Superior temporal gyrus (tissue), 1 donor: ENCODE results near the gene PLEKHG5.

Experiments used
- DNase-seq: peaks from one replicate; pipeline ENCODE4 v3.0.0-alpha.2; 2016; ENCODE audit errors: extremely low spot score

Gene PLEKHG5

DNA sequence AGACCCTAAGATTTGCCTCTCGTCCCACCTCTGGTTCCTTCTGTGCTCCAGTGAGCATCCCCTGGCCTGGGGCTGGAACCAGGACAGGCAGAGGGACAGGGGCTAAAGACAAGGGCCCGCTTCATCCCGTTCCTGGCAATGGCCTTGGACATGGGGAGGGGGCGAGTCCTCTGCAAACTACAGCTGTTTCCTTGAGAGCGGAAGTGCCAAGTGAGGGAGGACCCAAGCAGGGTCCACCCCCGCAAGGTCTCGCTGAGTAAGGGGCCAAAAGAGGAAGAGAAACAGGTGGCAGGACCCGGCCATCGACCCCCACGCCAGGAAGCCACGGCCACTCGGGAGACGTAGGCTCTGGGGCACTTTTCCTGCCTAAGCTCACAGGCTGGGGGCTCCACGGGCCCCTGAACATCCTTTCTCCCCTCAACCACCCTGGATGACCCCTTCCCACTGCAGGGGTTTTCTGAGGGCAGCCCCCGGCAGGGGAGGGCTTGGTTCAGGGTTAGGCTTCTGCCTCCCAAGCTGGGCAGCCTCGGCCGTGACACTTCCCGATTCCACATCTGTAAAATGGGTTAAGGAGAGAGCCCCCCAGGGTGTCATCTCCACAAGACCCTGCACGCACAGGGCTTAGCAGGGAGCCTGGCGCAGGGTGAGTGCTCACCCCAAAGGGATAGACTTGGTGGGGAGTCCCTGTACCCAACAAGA is 17.9 kb upstream of the PLEKHG5 start:
- DNase-seq = no peak

DNA sequence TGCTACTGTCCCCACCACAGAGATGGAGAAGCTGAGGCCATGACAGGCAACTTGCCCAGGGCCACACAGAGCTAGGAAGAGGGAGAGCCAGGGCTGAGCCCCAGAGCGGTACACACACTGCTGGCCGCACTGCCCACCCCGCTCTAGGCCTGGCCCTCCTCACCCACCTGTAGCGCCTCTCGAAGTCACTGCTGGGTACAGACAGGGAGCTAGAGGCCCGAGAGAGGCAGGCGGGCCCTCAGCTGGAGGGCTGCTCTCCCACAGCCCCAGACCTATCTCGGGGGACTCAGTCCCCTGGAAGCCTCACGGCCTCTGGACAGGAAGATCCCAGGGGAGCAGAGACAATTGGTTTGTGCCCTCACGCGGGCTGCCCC is 17.3 kb upstream of the PLEKHG5 start:
- DNase-seq = no peak

DNA sequence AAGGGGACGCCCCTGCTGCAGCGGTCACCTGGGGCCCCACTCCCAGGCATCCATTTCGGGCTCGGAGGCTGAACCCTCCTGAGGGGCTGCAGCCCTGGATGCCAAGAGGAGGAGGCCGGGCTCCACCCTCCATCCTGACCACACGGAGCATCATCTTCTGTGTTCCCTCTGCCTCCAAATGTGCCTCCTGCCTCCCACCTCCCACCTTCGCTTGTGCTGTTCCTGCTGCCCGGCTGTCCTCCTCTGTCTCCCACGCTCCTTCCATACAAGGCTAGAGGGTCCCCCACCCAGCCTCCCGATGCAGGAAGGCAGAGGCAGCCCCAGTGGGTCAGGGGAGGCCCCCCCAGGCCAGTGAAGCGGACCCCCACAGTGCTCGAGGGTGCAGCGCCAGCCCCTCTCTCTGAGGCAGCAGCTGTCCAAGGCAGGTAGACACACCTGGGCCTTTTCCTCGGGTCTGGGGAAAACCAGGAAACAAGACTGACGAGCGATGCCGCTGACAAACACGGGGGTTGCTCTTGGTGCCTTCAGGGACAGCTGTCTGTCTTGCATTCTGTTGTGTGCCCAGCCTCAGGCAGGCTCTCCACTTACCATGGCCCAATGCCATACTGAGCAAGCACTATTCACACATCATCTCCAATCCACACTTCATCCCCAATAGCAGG is 16.8 kb upstream of the PLEKHG5 start:
- DNase-seq = no peak

DNA sequence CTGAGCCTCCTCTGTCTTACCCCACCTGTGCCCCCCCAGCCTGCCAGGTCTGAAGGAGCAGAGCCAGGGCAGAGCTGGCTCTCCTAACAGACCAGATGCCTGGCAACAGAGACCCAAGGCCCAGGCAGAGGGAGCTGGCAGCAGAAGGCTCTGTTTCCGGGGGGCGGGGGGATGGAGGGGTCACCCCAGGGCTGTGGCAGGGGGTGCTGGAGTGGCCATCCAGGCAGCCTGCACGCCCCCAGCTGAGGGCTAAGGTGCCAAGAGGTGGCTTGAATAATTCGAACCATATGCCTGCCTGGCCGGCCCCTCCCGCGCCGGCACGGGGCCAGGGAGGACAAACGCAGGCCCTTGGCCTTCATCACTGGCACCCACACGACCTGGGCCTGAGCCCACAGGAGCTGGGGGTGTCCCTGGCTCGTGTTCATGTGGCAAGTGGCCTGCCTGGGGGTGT is 16.0 kb upstream of the PLEKHG5 start:
- DNase-seq = no peak

DNA sequence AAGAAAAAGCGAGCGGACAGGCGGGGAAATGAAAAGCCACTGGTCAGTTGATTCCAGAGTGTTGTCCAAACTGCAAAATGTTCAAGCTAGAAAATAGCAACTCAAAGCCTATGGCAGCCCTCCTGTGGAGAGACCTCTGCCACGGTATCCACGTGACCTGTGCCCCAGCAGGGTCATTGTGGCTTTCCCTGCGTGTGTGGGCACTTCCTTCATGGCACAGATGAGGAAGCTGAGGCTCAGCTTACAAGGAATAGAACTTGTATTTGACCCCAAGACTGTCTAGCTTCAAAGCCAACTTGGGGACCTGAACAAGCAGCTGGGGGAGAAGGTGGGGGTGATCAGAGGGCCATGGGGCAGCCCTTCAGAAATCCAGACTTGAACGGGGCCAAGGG is 15.6 kb upstream of the PLEKHG5 start:
- DNase-seq = no peak

DNA sequence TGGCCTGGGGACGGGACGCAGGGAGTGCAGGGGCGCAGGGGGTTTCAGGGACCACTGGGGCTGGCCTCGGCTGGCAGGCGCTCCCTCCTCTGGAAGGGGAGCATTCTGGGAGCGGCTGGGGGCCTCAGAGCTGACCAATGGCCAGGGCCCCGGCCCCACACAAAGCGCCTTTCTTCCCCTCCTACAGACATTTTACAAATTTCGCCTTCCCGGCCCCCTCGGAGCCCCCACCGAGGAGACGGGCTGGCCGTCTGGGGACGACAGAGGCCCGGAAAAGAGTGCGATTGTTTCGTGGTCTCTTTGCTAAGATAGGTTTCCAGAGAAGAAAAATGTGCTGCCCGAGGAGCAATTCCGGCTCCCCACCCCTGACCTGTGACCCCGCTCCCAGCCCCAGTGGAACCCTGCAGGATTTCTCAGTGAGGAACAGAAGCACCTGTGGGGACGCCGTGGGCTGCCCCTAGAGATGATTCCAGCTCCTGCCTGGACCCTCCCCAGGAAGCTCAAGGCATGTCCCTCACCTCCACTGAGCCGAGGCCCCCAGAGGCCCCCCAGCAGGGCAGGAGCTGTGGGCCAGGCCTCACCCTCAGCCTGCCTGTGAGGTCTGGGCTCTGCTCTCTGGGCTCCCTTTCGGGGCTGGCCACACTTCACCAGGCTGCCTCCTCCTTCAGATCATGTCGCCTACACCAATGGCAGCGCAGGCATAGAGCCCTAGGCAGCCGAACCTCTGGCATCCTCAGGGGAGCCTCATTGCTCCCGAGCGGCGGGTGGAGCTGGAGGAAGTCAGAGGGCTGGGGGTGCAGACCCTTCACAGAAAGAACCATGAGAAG is 15.0 kb upstream of the PLEKHG5 start:
- no peak for DNase-seq

DNA sequence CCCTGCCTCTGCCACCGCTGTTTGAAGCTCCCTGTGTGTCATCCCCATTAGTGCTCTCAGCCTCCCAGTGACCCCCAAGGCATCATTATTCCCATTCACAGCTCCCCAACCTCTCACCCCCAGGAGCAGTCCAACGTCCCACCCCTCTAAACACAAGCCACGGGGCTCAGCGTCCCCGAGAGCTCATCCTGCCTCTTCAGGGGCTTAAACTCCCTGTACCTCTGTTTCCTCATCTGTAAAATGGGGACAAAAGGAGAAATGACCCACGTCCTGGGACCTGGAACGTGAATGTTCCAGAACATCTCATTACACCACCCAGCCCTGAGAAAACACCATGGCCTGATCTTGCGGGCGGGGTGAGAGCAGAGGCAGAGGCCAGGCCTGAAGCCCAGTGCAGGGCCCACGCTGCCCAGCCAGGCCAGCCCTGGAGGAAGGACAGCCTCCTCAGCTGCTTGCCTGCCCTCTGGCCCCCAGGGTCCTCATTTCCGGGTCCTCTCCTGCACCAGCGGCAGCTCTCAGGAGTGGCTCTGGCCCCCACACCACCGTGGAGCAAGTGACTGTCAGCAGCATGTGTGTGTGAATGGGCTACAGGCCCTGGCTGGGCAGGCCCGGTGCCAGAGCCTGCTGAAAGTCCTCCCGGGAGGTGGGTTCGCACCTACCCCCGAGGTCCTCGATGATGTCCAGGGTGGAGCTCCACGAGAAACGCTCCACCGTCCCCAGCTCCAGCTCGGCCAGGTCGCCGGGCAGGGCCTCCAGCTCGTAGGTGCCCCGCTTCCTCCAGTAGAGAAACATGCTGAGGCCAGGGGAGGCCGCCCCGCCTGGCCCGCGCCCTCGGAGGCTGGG is 14.1 kb upstream of the PLEKHG5 start:
- no peak for DNase-seq

DNA sequence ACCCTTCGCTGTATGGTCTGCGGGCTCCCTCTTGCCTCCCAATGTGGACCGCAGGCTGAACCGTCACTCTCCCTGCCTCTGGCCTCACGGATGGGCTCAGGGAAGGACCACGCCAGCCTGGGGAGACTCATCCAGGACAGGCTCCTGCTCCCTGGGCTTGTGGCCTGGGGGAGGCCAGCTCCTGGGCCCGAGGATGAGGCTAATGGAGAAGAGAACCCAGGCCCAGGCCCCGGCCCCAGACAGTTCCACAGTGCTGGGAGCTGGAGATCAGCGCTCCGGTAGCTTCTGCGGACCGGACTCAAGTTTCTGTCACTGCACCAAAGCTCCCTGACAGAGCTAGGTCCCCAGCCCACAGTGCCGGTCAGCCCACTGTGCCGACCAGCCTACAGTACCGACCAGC is 13.4 kb upstream of the PLEKHG5 start:
- no peak for DNase-seq

DNA sequence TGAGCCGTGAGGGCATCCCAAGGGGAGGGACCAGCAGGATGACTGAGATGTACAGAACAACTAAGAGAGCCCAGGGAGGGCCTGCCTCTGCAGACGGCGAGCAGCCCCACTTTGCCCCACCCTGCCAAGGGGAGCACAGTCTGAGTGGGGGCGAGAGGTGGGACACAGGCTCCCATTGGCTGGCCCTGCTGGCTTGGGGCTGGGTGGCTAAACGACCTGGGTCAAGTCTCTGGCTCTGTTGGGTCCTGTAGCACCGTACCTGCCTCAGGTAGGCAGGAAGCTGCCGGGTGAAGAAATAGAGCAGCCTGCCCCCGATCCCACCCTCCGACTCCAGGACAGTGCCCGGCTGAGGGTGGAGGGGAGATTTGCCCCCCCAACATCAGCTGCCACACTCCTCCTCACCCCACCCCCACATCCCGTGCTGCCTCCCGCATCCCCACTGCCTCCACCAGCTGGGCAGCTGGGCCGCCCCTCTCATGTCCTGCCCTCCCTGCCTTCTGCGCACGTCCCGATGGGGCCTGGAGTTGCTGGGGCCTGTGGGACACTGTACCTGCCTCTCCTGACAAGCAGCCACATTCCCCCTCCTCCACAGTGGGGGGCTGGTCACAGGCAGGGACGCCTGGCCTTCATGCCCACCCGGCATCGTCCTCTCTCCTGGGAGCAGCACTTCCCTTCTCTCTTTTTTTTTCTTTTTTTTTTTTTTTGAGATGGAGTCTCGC is 12.6 kb upstream of the PLEKHG5 start:
- no peak for DNase-seq

DNA sequence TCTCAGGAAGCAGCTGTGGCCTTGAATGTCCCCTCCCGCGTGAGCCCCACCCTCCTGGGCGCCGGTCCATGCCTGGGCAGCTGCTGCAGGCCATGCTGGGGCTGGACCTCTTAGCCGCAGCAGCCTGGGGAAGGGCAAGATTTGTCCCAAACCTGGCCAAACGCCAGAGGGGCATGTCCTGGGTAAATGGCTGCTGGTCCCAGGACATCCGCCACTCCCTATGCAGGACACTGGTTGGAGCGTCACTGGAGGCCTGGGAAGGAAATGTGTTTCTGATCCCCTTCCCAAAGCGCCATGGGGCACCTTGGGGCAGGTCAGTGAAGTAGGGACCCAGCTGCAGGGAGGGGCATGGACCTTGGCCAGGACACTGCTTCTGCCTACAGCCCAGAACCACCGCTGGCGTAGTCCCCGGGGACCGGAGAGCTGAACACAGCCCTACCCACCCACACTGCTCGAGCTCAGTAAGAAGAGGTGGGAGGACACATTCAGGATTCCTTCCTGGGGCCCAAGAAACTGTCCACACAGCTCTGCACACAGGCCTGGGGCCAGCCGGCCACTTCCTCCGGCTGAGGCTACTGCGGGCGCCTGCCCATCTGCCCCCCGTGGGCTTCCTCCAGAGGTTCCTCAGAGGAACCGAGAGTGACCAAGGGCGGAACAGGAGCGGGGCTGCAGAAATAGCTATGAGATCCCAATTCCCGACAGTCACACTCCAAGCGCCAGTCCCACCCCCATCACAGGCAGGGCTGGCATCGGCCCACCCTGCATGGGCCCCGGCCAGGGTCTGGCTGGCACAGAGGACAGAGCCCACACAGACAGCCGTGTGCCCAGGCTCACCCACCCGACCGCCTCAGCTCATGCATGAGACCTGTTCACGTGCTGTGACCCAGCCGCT is 10.8 kb upstream of the PLEKHG5 start:
- no peak for DNase-seq

DNA sequence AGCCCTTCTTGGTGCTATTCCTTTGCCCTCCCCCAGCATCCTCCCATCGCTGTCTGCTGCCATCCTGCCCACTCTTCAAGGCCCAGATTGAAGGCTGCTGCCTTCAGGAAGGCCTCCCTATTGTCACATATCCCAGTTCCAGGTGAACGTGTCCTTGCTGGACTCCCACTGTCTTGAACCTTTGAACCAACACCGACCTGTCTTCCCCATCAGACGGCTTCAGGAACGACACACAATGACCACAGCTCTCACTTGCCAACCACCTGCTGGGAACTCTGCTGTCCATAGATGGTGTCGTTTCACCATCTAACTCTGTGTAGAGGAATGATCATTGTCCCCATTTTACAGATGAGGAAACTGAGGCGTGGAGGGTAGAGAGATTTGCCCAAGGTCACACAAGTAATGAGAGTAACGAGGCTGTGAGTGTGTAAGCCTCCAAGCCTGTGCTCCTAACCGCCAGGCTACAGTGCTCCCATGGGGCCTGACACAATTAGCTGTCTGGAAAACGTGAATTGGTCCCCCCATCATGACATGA is 9.9 kb upstream of the PLEKHG5 start:
- no peak for DNase-seq

DNA sequence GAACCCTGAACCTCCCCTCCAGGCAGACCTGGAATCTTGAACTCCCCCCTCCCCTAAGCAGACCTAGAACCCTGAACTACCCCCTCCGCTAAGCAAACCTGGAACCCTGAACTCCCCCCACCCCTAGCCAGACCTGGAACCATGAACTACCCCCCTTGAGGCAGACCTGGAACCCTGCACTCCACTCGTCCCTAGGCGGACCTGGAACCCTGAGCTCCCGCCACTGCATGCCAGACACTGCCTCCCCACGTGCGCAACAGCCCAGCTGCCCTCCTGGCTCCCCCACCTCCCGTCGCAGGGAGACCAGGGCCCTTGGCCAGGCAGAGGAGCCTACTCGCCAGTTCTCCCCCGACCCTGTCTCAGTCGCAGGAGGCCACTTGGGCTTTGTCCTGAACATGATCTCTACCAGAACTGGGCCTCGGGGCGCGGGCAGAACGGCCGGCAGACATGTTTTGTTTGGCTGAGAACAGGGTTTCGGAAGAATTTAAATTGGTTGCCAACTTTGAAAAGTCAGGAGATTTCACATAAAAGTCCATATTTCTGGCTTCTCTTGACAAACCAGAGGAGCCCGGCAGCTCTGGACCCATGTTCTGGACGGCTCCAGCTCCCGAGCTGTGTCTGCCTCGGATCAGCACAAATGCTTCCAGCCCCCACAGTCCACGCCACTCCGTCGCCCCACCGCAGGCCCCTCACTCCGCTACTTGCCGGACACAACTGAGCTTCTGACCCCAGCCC is 9.2 kb upstream of the PLEKHG5 start:
- no peak for DNase-seq

DNA sequence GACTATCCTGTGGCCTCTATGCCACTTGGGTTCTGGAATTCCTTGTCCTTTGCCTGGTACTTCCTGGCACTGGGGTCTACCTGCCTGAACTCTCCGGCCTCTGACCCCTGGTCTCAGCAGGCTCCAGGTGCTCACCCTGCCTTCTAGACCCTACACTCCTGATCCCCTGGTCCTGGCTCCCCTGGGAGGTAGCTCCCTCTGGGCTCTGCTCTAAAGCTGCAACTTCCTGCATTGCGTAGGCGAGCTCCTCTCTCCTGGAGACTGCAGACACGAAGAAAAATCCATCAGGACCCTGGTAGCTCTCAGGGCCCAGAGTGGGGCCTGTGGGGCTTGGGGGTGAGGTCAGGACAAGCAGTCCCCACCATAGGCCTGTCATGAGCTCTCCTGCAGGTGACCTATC is 7.8 kb upstream of the PLEKHG5 start:
- DNase-seq = no peak

DNA sequence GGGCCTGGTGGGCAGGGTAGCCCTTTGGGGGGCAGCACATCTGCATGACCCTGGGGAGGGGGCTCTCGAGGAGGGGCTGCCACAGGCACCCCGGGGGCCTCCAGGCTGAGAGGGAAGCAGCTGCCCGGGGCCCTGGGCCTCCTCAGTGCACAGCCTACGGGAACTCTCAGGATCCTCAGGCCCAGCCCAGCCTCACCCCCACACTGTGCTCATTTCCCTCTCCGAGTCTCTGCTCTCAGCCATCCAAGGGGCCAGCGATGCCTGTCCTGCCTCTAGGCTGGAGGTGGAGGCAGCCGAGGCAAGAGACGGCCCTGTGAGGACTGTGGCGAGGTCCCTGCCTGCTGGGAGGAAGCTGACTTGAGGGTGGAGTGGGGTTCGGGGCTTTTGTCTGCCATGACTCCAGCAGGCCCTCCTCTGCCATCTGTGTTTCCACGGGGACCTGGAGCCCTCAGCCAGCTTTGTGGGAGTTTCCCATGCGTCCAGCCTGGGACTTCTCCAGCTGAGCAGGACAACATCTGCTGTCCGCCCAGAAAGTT is 7.2 kb upstream of the PLEKHG5 start:
- DNase-seq = no peak

DNA sequence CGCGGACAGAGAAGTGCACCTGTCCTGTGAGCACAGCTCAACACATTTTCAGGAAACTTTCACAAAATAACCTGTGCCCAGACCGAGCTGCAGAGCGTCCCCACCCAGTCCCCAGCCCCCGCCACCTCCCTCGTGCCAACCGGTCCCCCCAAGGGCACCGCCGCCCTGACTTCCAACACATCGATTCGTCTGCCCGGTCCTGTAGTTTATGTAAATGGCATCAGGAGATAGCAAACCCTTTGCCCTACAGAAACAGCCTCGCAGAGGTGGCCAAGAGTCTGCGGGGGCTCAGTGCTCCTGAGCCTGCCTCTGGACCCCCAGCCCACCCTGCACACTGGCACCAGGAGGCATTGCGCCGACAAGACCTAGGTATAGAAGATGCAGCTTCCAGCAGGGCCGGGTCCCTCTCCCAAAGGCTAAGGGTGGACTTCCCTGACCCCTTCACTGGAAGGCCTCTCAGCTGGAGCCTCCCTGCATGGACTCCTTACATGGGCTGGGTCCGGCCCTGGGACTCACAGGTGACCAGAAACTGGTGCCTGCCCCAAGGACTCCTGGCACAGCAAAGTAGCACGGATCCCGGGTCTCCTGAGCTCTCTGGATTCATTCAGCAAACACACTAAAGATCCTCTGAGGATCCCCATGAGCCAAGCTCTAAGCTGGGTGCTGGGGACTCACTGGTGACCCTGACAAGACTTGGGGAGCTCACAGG is 6.6 kb upstream of the PLEKHG5 start:
- no peak for DNase-seq

DNA sequence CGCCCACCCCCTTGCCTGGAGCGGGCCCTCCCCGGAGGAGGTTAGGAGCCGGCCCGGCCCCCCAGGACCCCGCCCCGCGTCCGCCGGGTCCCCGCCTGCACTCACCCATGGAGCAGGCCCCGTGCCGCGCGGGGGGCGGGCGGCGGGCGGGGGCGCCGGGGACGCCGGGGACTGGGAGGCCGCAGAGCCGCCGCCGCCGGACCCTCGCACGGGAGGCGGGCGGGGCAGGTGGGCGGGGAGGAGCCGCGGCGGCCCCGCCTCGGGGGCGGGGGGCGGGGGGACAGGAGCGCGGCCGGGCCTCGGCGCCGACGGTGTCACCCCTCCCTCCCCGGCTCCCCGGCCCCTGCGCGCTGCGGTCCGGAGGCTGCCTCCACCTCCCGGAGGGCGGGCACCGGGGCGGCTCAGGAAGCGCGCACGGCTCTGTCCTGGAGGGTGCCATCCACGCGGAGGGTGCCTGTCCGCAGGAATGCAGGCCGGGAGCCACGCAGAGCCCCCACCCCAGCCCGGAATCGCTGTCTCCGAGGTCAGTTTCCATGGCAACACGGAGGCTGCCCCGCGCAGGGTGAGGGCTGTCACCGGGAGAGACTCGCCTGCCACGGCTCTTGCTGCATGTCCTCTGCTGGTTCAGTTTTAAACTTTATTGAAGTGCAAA is 5.9 kb upstream of the PLEKHG5 start:
- no peak for DNase-seq

DNA sequence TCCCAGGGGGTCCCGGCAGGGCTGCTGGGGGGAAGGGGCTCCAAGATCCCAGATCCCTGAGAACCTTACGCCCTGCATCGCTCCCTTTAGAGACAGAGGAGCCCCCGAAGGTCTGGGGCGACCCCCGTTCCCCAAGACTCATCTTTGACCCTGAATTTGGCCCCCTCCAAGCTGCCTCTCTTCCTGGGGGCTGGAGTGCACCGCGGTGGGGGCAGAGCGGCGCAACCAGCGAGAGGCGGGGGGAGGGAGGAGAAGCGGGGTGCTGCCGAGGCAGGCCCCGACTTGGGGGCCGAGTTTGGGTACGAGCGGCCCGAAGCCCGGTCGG is 5.4 kb upstream of the PLEKHG5 start:
- no peak for DNase-seq

DNA sequence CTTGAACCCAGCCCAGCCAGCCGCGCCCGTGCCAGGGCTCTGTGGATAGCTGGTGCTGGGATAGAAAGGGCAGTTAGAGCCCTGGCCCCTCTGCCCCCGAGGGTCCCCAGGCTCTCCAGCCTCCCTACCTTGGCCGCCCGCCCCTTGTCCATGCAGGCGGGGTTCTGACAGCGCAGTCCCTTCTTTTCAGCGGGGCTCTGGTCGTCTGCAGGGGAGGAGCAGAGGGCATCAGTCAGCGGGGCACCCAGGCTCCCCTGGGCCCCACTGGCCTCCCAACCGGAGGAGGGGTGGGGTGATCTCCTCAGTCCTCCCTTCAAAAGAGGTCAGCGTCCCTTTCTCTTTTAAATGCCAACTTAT is 4.9 kb upstream of the PLEKHG5 start:
- DNase-seq = no peak
